T-helper 22 cell (primary cell): ENCODE results near the gene IFNL1.
A peak's percentile ranks its signal among the peaks of the same experiment; 100 is the strongest.
"Not testable (repeated sequence)": the region's sequence is repeated elsewhere in the genome, so short reads cannot be mapped to it uniquely, and the experiment has no call there.

Experiments
- DNase-seq: peaks from one replicate; pipeline ENCODE4 v3.0.0-alpha.2; 2020; ENCODE audit warnings: low read depth

The IFNL1 gene

GRCh38 chr19:39308531-39309304 lies 12.5 kb downstream of the IFNL1 start:
- DNase-seq = no peak

GRCh38 chr19:39309305-39309670 lies 13.1 kb downstream of the IFNL1 start:
- not testable (repeated sequence) for DNase-seq

- DNase-seq = no peak
These were observed 14.5 kb downstream of the IFNL1 start for GRCh38 chr19:39310558-39311311.

- DNase-seq = no peak
These were observed 18.0 kb downstream of the IFNL1 start for GRCh38 chr19:39314016-39314728.

- no peak for DNase-seq
These were observed 19.7 kb downstream of the IFNL1 start for GRCh38 chr19:39315933-39316332.

- no peak for DNase-seq
These were observed 20.6 kb downstream of the IFNL1 start for GRCh38 chr19:39316627-39317321.

- no peak for DNase-seq
These were observed 21.3 kb downstream of the IFNL1 start for GRCh38 chr19:39317476-39317875.

GRCh38 chr19:39318071-39318470 lies 21.9 kb downstream of the IFNL1 start:
- no peak for DNase-seq

GRCh38 chr19:39318690-39319089 lies 22.5 kb downstream of the IFNL1 start:
- DNase-seq = no peak

GRCh38 chr19:39319098-39319891 lies 23.1 kb downstream of the IFNL1 start:
- DNase-seq = no peak

- DNase-seq = no peak
These were observed 23.7 kb downstream of the IFNL1 start for GRCh38 chr19:39319892-39320248.

- no peak for DNase-seq
These were observed 25.1 kb downstream of the IFNL1 start for GRCh38 chr19:39321117-39321831.

GRCh38 chr19:39321832-39322176 lies 25.6 kb downstream of the IFNL1 start:
- DNase-seq = no peak

GRCh38 chr19:39324242-39324842 lies 28.1 kb downstream of the IFNL1 start:
- DNase-seq = no peak

GRCh38 chr19:39325778-39326665 lies 29.8 kb downstream of the IFNL1 start:
- DNase-seq = no peak

GRCh38 chr19:39327363-39328045 lies 31.3 kb downstream of the IFNL1 start:
- no peak for DNase-seq

- peak; percentile 51 for DNase-seq
These were observed 32.0 kb downstream of the IFNL1 start for GRCh38 chr19:39328046-39328705.

- DNase-seq = no peak
These were observed 33.7 kb downstream of the IFNL1 start for GRCh38 chr19:39329948-39330347.
